Dermis microvascular lymphatic vessel endothelial cell (primary cell): Measurements from ENCODE around the gene AP1M1. TPM values are rescaled to one million over a fixed set of nuclear protein-coding genes. Genes with fewer than 3 reads are reported as not detected.
A peak's percentile ranks its signal among the peaks of the same experiment; 100 is the strongest.
"Not testable (repeated sequence)": the region's sequence is repeated elsewhere in the genome, so short reads cannot be mapped to it uniquely, and the experiment has no call there.

Source experiments
- DNase-seq, 2 donors: peaks; one replicate each; pipeline versions ENCODE4 v3.0.0 to v3.0.0-alpha.2; 2010; ENCODE audit warnings: low read depth in 2 of 2
- total RNA-seq: library from RNA; depleted of rRNA; stranded (reverse); fragments of >200 nt; gene quantifications from 2 replicates; pipeline ENCODE4 v1.2.1, GENCODE V29; 2014

The AP1M1 gene
- total RNA-seq, 1 donor from 2014 or later, result 43.9 TPM

- no peak for DNase-seq
These were observed 64.1 kb downstream of the AP1M1 start for GRCh38 chr19:16261584-16262368.

- DNase-seq, result peak in 1 of 2 donors; percentile 18
These were observed 64.9 kb downstream of the AP1M1 start for GRCh38 chr19:16262618-16263017.

- DNase-seq, result no peak
These were observed 65.5 kb downstream of the AP1M1 start for GRCh38 chr19:16263141-16263761.

- DNase-seq, result no peak
These were observed 67.5 kb downstream of the AP1M1 start for GRCh38 chr19:16265205-16265604.

GRCh38 chr19:16265890-16266585 lies 68.3 kb downstream of the AP1M1 start:
- no peak for DNase-seq

GRCh38 chr19:16266586-16266942 lies 68.9 kb downstream of the AP1M1 start:
- DNase-seq, result no peak

- DNase-seq, result no peak
These were observed 71.1 kb downstream of the AP1M1 start for GRCh38 chr19:16268676-16269319.

- DNase-seq, result no peak
These were observed 75.2 kb downstream of the AP1M1 start for GRCh38 chr19:16272945-16273344.

GRCh38 chr19:16274447-16274846 lies 76.7 kb downstream of the AP1M1 start:
- DNase-seq, result no peak

GRCh38 chr19:16280306-16280705 lies 82.6 kb downstream of the AP1M1 start:
- no peak for DNase-seq

GRCh38 chr19:16281743-16282142 lies 84.0 kb downstream of the AP1M1 start:
- DNase-seq, result no peak

GRCh38 chr19:16283210-16284061 lies 85.7 kb downstream of the AP1M1 start:
- DNase-seq, result peak; percentile 95 to 99

- DNase-seq, result no peak
These were observed 86.8 kb downstream of the AP1M1 start for GRCh38 chr19:16284505-16284904.

- not testable (repeated sequence) for DNase-seq
These were observed 87.4 kb downstream of the AP1M1 start for GRCh38 chr19:16285079-16285478.

- DNase-seq, result peak in 1 of 2 donors; percentile 32
These were observed 88.2 kb downstream of the AP1M1 start for GRCh38 chr19:16285769-16286498.

GRCh38 chr19:16288544-16288943 lies 90.8 kb downstream of the AP1M1 start:
- peak; percentile 55 to 68 for DNase-seq

GRCh38 chr19:16289594-16289993 lies 91.9 kb downstream of the AP1M1 start:
- DNase-seq, result no peak

GRCh38 chr19:16290692-16291091 lies 93.0 kb downstream of the AP1M1 start:
- DNase-seq, result peak; percentile 66 to 94

GRCh38 chr19:16293118-16294091 lies 95.7 kb downstream of the AP1M1 start:
- DNase-seq, result peak; percentile 70 to 82
